Activated CD8-positive, alpha-beta memory T cell treated with anti-CD3 and anti-CD28 coated beads for 4 hours (primary cell): ENCODE data around the gene HERC6.
"Not testable (repeated sequence)": the region's sequence is repeated elsewhere in the genome, so short reads cannot be mapped to it uniquely, and the experiment has no call there.

Experiments
- DNase-seq, 2 donors: peaks; one replicate each; pipeline ENCODE4 v3.0.0-alpha.2; 2020; ENCODE audit warnings: low read depth in 2 of 2

Gene HERC6

DNA sequence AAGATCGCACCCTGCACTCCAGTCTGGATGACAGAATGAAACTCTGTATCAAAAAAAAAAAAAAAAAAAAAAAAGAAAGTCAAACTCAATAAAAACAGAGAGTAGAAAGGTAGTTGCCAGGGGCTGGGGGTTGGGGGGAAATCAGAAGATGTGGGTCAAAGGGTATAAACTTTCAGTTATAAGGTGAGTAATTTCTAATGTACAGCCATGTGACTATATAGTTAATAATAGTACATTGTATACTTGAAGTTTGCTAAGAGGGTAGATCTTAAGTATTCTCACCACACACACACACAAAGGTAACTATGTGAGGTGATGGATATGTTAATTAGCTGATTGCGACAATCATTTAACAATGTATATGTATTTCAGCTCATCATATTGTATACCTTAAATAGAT is 11.5 kb downstream of the HERC6 start:
- no peak for DNase-seq

DNA sequence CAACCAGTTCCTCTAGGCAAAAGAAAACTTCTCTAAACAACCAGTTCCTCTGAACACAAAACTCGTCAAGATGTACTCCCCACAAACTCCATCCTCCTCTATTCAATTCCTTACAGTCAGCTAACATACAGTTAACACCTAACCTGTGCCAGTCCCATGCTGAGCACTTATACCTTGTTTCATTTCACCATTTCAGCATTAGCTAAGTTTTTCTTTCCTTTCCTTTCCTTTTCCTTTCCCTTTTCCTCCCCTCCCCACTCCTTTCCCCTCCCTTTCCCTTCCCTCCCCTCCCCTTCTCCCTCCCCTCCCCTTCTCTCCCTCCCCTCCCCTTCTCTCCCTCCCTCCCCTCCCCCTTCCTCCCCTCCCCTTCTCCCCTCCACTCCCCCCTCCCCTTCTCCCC is 13.1 kb downstream of the HERC6 start:
- DNase-seq: no peak

DNA sequence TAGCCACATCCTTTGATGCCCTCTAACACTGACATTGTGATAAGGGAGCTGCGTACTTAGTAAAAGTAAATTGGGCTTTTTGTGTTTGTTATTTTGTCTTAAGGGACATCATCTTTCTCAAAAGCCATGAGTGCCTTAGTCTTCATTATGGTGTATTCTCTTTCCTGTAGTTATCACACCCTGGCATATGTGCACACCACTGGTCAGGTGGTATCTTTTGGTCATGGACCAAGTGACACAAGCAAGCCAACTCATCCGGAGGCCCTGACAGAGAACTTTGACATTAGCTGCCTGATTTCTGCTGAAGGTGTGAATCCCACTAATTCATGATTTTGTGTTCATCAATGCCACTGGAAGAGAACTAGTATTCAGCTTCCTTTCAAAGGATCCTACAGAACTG is 18.0 kb downstream of the HERC6 start:
- DNase-seq: no peak

DNA sequence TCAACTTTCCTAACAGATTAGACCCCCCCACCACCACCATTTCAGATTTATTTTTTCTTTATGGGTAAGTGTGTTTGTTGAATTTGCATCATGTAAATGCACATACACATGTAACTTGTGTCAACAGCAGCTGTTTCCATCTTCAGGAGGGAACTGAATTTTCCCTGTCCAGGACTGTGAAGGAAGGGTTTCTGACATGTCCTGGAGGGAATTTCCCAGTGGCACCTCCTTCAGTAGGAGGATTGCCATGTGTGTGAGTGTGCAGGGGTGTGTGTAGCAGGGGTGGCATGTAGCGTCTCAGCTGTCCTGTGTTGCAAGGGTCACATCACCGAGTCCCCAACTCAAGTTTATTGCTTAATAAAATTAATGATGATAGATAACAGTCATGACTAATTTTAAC is 19.7 kb downstream of the HERC6 start:
- DNase-seq: no peak

DNA sequence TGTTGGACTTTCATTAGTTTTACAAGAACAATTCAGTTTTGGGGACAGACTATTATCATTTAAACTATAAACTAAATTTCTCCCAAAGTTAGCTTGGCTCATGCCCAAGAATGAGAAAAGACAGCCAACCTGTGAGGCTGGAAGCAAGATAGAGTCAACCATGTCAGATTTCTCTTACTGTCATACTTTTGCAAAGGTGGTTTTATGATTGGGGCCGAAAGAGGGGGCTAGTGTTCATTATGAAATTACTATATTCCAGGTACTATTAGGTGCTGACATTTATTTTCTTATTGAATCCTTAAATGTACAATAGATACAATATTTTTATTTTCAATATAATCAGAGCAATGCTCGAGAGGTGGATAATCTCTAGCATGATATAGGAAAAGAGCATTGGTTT is 30.6 kb downstream of the HERC6 start:
- DNase-seq: no peak

DNA sequence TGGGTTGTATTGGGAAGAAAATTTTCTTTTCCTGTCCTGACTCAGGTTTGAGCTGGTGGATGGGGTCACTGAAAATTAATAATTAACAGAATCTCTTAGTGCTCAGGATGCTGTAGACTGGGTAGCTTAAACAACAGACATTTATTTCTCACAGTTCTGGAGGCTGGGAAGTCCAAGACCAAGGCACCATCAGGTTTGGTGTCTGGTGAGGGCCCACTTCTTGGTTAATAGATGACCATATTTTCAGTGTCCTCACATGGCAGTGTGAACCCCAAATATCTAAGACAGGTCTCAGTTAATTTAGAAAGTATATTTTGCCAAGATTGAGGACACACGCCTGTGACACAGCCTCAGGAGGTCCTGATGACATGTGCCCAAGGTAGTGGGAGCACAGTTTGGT is 31.1 kb downstream of the HERC6 start:
- no peak for DNase-seq

DNA sequence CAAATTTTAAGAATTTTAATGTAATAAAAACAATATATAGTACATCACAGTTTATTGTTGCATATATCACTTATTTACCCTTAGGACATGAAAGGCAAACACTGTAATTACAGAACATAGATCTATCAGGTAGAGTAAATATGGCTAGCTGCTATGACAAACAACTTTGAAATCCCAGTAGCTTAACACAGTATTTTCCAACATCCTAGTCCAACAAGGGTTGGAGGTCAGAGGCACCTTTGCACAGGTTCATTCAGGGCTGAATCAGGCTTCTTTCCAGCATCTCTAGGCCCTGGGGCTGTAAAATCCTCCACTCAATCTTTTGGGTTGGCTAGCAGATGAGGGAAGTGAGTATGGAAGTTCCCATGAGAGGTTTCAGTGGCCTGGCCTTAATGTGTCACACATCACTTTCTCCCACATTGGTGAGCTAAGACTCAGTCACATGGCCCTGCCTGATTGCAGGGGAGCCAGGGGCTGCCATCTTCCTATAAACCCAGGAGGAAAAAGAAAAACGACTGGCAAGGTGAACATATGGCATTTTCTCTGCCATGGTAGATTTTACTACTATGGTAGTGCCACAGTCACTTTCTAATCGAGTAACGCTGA is 32.9 kb downstream of the HERC6 start:
- no peak for DNase-seq

DNA sequence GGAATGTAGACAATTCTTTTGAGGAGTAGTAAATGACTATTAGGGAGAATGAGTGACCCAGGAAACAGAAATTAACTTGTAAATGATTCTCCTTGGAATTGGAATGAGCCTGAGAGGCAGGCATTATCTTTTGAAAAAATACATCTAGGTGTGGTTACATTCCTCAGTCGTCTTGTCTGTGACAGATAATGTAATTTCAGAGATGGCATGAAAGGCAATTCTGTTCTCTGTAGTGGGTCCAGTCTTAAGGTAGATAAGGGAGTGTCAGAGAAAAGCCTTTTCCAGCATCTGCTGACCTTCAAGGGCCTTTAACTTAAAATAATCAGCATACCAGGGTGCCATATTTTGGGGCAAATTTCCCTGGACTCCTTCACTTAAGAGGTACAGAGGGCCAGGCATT is 35.1 kb downstream of the HERC6 start:
- no peak for DNase-seq

DNA sequence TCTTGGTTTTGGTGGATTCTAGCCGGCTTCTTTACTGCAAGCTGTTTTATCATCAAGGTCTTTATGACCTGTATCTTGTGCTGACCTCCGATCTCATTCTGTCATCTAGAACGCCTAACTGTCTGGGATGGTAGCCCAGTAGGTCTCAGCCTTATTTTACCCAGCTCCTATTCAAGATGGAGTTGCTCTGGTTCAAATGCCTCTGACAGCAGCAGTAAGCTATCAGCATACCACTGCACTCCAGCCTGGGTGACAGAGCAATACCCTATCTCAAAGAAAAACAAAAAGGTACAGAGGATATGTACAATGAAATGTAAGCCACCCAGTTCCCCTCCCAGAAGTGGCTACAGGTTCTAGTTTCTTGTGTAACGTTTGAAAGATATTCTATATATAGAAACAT is 36.1 kb downstream of the HERC6 start:
- DNase-seq: no peak

DNA sequence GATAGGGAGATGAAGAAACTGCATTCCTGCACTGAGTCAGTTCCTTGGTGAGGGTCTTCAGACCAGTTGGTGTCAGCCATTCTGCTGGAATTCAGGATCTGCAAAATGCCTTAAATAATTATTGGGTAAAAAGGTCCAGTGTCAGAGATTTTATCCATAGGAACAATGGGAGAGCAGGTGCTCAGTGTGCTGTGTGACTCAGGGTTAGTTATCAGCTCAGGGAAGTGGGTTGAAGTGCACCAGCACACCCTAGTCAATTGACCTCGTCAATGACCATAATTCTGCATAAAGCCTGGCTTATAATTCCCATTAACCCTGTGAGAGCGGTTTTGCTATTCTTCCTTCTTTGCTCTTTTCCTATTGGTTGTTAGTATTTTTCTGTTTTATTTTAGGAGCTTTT is 37.3 kb downstream of the HERC6 start:
- no peak for DNase-seq

DNA sequence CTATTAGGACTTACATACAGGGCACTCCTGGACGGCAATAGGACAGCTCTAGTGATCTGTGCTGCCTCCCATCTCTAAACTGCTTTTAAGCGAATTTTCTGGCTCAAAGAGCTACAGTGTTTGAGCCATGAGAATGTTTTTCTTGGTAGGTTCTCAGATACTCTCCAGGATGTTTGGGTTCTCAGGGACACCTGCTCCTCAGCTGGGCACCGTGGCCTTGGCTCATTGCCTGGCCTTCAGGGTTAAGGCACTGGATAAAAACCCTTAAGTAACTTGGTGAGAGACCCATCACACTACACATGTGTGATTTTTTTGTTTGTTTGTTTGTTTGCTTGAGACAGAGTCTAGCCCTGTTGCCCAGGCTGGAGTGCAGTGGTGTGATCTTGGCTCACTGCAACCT is 39.8 kb downstream of the HERC6 start:
- no peak for DNase-seq

DNA sequence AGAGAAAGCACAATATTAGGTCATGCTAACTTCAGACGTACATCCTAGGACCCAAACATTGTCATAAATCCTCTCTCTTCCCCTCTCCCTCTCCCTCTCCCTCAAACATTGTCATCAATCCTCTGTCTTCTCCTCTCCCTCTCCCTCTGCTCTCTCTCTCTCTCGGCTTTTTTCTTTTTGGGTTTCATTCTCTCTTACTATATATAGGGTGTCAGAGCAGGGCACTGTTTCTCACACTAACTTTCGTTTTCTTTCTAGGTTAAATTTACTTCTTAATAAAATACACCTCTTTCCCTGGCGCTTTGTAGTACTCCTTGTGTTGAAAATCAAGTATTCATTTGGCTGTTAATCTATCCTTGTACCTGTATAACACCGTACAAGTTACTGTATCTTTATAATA is 41.2 kb downstream of the HERC6 start:
- no peak for DNase-seq

DNA sequence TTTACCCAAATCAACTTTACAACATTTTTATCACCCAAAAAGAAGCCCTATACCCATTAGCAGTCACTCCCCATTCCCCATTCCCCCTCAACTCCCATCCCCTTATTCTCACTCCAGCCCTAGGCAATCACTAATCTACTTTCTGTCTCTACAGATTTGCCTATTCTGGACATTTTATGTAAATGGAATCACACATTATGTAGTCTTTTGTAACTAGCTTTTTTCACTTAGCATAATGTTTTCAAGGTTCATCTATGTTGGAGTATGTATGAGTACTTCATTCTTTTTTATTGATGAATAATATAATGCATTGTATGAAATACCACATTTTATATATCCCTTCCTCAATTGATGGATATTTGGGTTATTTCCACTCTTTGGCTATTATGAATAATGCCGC is 42.2 kb downstream of the HERC6 start:
- no peak for DNase-seq

DNA sequence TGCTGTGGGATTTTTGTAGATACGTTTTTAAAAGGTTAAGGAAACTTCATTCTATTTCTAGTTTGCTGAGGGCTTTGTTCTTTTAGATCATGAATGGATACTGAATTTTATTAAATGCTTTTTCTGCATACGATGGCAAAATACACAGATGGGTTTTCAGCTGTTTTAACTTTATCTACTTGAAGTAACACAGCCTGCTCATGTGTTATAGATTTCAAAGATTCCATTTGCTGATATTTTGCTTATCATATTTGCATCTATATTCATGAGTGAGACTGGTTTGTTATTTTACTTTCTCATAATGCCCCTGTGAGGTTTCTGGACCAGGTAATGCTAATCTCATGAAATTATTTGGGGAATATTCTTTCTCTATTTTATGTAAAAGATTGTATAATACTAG is 43.8 kb downstream of the HERC6 start:
- no peak for DNase-seq

DNA sequence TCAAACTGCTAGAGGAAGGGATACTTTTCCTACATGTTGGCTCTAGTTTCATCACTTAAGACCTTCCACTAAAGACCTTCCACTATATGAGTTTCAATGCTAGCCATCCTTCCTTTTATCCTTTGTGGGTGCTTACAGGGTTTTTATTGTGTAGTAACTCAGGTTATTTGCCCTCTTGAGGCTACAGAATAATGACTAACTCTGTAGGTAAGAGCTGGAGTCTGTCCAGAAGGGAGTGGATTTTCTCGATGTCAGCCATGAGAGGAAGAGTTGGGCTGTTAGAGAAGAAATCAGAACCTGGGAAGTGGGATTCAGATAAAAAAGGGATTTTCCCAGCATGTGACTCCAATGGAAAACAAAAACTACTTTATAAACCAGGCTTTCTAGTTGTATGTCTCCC is 50.7 kb downstream of the HERC6 start:
- no peak for DNase-seq

DNA sequence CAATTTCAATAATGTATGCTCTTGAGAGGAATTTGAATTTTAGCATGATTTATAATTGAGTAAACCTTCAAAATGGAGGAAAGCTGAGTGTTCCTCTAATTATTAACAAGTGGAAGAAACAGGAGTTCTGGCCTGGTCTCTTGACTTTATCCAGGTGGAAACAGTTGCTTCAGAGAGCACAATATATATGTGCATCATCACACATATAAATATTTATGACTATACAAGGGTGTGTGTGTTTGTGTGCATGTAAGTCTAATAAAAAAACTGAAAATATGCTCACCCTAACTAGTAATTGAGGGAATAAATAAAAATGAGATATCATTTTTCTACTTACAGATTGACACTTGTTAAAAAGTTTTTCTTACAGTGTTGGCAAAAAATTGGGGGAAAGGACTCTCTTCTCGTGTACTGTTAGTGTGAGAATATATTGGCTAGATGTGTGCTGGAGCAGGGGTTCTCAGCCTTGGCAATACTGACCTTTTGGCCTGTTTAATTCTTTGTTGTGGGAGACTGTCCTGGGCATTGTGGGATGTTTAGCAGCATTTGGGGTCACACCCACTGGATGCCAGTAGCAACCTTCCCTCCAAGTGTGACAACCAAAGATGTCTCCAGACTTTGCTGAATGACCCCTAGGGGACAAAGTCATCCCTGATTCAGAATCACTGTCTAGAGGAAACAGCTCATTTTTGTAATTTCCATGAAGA is 57.5 kb downstream of the HERC6 start:
- DNase-seq: no peak

DNA sequence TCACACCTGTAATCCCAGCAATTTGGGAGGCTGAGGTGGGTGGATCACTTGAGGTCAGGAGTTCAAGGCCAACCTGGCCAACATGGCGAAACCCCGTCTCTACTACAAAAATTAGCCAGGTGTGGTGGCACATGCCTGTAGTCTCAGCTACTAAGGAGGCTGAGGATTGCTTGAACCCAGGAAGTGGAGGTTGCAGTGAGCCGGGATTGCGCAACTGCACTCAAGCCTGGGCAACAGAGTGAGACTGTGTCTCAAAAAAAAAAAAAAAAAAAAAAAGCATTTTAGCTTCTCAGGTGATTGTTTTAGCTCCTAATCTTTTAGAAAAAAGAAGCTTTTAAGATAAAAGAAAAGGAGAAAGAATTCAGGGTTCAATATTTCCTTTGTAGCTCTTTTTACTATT is 59.2 kb downstream of the HERC6 start:
- DNase-seq: not testable (repeated sequence)

DNA sequence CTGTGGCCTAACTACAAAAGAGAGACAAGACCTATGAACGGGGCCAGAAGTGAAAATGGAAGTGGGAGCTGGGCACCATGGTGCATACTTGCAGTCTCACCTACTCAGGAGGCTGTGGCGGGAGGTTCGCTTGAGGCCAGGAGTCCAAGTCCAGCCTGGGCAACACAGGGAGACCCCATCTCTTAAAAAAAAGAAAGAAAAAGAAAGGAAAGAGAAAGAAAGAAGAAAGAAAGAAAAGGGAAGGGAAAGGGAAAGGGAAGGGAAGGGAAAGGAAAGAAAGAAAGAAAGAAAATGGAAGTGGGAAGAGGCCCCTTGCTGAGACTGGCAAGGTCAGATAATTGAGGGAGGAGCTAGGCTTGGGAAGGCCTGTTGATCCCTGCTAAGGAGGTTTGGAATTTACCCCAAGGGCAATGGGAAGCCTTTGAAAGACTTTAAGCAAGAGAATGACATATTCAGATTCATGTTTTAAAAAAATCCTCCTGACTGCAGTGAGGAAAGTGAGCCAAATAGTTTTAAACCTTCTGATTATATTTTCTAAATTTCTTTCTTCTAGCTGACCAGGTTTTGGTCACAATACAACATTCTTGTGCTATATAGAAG is 60.6 kb downstream of the HERC6 start:
- no peak for DNase-seq

DNA sequence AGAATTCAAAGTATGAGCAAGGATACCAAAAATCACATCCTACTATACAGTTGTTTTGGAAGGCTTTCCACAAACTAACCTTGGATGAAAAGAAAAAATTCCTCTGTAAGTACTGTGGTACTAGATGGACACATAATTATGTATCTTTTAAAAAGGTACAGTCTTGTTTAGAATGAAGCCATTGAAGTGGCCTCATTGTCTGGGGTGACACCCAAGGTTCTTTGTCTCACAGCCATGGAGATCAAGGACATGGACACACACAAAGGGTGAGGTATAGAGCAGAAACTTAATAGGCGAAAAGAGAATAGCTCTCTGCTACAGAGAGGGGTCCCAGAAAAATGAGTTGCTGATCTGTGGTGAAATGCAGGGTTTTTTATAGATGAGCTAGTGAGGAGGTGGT is 61.5 kb downstream of the HERC6 start:
- no peak for DNase-seq

DNA sequence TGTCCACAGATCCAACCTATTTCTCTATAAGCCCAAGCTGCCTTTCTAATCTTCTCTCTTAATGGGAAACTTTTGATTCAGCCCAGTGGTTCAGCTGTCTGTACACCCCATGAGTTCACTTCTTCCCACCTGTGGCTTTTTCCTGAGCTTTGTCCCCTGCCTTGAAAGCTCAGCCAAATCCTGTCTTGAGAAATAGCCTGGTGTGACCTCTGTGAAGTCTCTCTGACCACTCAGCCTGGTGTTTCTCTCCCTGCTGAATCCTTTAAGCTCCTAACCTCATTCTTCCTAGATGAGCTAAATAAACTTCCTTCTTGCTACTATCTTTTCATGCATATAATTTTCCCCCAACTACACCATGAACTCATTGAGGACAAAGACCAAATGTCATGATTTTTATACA is 63.0 kb downstream of the HERC6 start:
- no peak for DNase-seq

DNA sequence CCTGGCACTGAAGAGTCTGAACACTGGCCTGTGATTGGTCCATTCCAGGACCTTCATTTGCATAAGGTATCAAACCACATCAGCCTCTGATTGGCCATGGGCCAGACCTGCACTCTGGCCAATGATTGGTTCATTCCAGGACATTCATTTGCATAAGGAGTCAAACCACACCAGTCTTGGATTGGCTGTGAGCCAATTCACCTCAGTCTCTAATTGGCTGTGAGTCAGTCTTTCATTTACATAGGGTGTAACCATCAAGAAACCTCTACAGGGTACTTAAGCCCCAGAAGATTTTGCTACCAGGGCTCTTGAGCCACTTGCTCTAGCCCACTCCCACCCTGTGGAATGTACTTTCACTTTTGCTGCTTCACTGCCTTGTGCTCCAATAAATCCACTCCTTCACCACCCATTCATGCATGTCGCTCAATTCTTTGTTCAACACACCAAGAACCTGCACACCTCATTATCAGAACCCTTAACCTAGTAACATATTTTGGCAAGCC is 64.1 kb downstream of the HERC6 start:
- no peak for DNase-seq

DNA sequence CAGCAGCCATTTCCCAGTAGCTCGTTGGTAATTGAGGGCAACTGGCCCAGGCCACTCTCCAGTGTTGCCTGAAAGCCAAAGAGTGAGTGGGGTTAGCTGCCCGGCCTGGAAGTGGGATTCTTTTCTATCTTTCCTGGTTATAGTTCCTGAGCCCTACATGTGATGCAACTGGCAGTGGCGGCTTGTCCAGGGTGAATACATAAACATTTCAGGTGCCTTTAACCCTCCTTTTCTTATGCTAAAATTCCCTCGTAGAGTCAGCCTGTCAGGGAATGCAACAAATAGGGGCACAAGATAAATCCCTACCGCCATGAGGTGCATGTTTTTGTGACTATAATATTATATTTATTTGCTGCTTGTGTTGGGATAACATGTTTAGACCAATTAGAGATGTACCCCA is 64.8 kb downstream of the HERC6 start:
- DNase-seq: no peak

DNA sequence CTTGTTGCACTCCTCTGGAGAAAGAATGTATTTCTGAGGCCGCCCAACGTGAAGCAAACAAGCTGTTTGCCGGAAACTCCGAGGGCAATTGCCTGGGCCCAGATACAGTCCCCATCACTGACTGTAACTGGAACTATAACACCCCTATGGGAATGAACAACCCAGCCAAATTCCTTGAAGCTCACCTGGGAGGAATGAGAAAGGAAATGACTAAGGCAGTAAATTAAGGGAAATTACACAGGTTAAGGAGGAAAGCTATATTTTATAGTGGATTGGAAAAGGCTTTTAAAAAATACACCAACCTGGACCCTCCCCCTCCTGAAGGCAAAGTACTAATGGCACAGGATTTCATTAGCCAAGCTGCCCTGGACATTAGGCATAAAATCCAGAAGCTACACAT is 66.6 kb downstream of the HERC6 start:
- no peak for DNase-seq
